NCI-H748 (cell line): Measurements from ENCODE around the gene BAMBI.
"Not testable (repeated sequence)": the region's sequence is repeated elsewhere in the genome, so short reads cannot be mapped to it uniquely, and the experiment has no call there.

Experiments used
- DNase-seq: peaks from one replicate; lab custom pipeline; 2025; ENCODE audit not compliant: unreplicated experiment; lab: John Stamatoyannopoulos, UW

BAMBI gene, protein sequence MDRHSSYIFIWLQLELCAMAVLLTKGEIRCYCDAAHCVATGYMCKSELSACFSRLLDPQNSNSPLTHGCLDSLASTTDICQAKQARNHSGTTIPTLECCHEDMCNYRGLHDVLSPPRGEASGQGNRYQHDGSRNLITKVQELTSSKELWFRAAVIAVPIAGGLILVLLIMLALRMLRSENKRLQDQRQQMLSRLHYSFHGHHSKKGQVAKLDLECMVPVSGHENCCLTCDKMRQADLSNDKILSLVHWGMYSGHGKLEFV

DNA sequence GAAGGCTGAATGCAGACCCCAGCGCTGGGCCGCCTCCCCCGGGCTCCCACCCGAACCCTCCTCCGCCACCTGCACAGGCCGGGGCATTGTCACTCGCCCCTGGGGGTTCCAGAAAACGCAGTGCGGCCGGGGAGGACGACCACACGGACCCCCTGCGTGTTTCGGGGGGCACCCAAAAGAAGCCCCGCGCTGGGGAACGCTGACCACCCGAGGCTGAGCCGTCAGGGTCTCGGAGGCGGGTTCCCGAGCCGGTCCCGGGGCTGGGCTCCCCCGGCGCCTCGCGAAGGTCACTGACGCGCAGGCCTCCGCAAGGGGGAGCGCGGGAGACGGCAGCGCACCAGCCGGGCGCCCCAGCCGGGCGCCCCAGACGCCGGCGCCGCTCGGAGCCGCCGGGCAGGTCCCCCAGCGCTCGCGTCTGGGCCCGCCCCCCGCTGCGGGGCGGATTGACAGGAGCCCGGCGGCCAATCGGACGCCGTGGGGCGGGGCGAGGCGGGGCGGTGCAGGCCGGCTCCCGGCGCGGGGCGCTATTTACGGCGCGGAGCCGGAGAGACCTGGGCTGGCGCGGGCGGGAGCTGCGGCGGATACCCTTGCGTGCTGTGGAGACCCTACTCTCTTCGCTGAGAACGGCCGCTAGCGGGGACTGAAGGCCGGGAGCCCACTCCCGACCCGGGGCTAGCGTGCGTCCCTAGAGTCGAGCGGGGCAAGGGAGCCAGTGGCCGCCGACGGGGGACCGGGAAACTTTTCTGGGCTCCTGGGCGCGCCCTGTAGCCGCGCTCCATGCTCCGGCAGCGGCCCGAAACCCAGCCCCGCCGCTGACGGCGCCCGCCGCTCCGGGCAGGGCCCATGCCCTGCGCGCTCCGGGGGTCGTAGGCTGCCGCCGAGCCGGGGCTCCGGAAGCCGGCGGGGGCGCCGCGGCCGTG, at the start of gene BAMBI:
Gene BAMBI, plus strand, starts transcription at position 554 of the 920 bp plus-strand sequence. CDS start 377 bp downstream, outside the sequence.
- DNase-seq, result peak; percentile 94

DNA sequence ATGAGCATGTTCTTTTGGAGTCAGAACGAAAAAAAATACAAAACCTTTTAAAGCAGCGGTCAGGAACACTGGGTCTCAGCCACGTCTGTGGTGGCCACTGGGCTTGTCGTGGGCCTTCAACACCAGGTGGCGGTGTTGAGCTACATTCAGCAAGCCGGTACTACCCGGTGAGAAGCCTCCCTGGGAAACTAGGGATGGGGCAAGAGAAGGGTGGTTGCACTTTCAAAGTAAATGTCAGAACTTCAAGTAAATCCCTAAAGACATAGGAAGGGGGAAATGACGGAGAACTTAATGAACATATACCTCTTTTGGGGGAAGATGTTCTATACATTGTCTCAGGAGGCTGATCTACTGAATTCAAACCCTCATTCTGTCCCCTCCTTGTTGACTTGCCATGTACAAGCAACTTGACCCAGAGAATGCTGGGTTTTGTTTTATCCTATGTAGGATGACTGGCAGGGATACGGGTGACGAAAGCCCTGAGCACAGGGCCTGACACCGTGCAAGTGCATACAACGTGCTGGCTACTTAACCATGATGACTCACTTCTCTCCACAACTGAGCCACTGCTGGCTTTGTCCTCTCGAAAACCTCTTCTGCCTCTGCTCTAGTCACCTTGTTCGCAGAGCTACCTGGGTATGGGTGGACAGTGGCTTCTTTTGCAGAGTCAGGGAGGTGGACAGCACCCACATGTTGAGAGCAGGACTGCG, 49.0 kb upstream of the BAMBI start:
- peak; percentile 59 for DNase-seq

DNA sequence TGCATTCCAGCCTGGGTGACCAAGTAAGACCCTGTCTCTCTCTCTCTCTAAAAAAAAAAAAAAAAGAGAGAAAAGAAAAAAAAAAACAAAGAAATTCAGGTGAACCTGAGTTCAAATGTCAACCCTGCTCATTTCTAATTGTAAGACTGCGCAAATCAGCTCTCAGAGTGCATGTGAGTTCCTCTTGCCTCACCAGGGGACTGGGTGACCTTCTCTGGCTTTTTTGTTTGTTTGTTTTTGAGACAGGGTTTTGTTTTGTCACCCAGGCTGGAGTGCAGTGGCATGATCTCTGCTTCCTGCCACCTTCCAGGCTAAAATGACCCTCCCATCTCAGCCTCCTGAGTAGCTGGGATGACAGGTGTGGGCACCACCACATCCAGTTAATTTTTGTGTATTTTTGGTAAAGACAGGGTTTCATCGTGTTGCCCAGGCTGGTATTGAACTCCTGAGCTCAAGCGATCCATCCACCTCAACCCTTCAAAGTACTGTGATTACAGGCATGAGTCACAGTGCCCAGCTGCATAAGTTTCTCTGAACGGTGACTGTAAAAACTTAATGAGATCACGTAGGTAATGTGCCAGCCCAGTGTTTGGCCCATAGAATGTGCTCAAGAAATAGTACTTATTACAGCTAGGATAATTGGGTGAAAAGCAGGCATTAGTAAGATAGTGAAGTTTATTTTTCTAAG, 45.3 kb upstream of the BAMBI start:
- DNase-seq, result no peak

DNA sequence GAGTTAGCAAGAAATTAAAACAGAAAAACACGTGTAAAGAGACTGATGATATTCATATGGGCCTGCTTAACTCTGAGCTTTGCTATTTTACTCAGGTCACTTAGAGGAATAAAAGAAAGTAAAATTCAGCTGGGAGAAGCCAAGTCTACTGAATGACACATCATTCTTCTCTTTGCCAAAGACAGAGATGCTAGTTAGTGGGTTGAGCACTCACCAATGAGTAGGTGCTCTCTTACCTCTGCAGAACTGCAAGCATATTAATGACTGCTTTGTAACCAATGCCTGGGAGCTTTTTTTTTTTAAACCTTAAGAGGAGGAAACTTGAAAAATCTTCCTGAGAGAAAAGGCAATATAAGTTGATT, 44.8 kb upstream of the BAMBI start:
- DNase-seq, result no peak

DNA sequence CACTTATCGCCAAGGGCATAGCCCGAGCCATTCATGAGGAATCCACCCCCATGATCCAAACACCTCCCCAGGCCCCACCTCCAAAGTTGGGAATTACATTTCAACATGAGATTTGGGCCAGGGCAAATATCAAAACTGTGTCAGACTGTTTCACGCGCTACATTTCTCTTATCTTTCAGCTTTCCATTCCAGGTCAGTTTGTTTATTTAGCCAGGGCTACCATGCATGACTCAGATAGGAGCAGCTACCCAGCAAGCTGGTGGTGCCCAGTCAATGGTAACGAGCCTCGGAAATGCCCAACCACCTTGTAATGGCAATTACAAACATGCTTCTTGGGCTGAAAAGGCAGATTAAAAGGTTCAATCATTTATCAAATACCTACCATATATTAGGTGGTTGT, 43.6 kb upstream of the BAMBI start:
- DNase-seq, result no peak

DNA sequence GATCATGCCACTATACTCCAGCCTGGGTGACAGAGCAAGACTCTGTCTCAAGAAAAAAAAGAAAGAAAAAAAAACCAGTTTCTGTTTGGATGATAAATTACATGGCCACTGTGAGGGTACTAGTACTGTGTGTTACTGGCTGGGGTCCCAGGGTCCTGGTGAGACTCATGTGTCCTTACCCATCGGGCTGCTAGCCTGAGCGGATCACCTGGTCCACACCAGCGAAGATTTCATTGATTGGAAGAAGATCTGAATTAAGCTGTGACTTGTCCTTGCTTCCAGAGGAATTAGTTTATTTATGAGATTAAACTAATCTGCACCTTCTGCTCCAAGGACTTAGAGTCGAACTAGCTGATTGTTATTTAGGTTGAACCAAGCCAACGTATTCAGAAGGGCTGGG, 40.0 kb upstream of the BAMBI start:
- DNase-seq, result no peak

DNA sequence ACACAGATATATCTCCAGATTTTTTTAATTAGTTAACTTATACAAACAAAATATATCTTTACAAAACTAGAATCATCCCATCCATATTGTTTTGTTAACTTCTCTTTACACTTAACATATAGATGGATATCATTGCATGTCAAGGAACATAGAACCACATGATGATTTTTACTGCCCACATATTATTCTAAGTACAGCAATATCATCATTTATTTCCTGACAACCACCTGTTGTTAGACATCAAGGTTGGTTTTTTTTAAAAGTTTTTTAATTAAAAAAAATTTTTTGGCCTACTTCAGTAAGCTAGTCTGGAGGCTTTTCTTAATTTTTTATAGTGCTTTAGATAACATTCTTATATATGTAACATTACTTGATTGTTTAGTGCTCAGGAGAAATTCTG, 38.9 kb upstream of the BAMBI start:
- DNase-seq, result no peak

DNA sequence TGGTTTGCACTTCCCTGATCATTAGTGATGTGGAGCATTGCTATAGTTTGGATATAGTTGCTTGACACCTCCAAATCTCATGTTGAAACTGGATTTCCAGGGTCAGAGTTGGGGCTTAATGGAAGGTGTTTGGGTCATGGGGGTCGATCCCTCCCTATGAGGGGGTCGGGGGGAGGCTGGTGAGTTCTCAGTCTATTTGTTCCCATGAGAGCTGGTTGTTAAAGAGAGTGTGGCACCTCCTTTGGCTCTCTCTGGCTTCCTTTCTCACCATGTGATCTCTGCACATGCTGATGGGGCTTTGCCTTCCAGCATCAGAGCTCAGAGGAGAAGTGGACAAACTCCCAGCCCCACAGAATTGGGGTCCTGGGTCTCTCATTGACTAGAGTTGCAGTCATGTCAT, 36.8 kb upstream of the BAMBI start:
- no peak for DNase-seq

DNA sequence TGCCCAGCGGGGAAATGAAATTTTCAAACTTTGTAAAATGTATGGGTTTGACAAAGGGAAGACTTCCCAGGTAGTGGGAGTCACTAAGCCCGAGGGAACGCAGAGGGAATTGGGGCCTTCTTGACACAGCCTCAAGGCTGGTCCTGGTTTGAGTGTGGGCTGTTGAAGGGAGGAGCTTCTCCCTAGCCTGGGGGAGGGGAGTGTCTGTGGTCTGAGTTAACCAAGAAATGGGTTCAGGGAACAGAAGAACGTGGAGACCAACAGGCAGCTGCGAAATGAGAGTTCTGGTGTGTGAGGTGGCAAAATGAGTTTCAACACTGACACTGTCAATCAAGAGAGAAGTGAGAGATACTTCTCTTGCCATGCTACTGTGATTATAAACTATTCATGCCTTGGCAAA, 32.7 kb upstream of the BAMBI start:
- no peak for DNase-seq

DNA sequence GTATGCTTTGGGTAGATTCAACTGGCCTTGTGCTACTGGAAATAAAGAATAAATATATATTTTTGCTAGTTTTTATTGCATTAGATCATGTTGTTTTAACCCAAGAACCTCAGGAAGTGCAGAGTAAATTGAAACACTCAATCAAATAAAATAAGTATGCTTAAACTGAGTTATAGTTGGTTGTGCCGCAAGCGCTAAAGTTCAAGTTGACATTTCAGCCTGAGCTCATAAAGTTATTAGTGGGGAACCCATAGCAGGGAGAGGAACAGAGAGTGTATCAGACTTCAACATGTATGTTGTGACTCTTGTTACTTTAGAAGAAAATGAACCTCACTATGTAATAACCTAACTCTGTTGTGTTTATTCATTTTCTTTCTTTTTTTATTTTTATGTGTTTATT, 25.2 kb upstream of the BAMBI start:
- DNase-seq, result no peak

DNA sequence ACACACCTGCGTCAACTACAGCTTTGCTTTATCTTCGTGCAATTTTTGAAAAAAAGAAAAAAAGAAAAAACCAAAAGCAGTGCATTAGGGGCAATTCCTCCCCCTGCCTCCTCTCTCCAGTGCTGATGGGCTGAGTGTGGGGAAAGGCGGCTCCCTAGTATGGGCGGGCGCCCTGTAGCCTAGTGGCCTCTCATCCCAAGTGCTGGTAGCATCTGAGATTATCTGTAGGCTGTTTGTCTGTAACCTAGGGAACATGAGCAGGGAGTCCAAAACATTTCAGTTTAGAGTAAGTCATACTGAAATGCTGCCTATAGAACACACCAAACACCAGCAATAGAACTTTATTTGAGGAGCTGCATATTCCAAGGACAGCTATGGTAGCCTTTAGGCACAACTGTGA, 24.6 kb upstream of the BAMBI start:
- DNase-seq, result no peak

DNA sequence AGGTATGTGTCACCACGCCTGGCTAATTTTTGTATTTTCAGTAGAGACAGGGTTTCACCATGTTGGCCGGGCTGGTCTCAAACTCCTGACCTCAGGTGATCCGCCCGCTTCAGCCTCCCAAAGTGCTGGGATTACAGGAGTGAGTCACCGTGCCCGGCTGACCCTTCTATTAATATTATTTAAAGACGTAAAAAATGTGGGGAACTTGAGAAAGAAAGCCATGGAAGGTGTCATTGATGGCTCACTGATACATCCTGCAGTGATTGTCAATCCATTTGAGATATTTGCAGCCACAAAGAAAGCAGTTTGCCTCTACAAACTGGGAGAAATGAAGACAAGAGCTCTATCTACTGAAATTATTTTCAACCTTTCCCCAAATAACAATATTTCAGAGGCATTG, 18.5 kb upstream of the BAMBI start:
- not testable (repeated sequence) for DNase-seq

DNA sequence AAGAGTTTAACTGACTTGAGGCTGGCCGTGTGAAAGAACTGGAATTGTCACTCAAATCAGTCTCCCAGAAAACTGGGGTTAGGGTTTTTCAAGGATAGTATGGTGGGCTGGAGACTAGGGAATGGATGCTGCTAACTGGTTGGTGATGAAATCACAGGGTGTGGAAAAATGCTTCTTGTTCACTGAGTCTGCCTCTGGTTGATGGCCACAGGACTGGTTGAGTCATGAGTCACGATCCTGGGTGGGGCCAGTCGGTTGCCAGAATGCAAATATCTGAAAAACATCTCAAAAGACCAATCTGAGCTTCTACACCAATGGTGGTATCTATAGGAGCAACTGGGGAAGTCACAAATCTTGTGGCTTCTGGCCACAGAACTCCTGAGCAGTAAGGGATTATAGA, 16.3 kb upstream of the BAMBI start:
- no peak for DNase-seq

DNA sequence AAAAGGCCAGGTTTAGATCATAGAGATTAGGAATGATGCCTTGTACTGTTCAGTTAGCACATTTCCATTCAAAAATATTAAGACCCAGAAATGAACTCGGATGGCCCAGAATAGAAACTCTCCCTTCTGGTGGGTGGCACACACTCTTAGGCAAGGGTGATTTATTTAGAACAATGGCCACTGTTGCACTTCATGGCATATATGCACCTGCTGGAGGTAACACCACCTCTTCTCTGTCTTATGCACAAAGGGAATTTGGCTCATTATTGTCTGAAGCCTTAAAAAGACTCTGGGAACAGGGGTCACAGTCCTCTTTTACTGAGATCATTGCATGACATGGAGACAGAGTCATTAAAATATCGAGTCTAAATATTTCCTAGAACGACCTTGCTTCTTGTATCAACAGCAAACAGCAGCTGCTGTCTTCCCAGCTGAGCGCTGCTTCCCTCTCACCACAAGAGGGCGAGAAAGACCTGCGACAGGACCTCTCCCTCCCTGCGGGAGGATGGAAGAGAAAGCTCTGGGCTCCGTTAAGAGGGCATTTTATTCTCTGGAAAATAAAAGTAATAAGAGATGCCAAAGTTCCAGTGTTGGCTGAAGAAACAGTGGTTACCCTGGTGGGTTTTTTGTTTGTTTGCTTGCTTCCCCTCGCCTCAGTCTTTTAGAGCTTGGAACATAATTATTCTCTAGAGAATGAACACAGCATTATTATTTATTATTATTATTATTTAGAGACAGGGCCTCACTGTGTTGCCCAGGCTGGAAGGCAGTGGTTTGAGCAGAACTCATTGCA, 13.5 kb upstream of the BAMBI start:
- peak; percentile 80 for DNase-seq

DNA sequence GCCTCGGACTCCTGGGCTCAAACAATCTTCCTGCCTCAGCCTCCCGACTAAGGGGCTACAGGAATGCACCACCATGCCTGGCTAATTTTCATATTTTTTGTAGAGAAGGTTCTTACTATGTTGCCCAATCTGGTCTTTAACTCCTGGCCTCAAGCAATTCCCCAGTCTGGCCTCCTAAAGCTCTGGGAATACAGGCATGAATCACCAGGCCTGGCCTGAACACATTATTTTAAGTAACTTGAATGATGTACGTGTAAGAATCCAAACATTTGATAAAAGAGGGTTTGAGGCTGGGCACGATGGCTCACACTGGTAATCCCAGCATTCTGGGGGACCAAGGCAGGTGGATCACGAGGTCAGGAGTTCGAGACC, 13.0 kb upstream of the BAMBI start:
- no peak for DNase-seq

DNA sequence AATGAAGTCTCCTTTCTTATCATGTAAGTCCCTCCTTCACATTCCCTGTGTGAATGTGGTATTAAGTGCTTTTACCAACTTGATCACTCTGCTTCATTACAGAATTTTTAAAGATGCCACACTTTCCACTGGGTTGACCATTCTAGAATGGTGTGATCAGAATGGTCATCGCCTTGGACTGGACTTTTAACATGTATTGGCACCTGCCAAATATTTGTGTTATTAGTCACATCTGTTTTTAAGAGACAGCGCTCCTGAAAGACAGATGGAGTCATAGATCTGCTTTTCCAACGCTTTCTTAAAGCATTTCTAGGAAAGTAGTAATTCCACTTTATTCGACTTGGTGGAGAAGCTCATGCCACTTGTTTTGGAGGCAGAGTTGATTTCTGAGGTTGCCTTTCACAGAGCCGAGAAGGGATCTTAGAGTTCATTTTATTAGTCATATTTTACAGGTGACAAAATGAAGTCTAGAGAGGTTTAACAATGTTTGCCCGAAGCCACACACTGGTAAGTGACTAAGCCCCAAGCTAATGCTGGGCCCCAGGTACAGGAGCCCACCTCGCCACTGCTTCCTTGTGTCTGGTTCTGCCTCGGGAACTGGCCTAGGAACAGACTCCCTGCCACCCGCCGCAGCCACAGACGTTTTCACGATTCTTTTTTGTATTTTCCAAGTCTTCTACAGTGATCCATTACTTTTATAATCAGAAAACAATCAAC, 10.4 kb upstream of the BAMBI start:
- DNase-seq, result no peak

DNA sequence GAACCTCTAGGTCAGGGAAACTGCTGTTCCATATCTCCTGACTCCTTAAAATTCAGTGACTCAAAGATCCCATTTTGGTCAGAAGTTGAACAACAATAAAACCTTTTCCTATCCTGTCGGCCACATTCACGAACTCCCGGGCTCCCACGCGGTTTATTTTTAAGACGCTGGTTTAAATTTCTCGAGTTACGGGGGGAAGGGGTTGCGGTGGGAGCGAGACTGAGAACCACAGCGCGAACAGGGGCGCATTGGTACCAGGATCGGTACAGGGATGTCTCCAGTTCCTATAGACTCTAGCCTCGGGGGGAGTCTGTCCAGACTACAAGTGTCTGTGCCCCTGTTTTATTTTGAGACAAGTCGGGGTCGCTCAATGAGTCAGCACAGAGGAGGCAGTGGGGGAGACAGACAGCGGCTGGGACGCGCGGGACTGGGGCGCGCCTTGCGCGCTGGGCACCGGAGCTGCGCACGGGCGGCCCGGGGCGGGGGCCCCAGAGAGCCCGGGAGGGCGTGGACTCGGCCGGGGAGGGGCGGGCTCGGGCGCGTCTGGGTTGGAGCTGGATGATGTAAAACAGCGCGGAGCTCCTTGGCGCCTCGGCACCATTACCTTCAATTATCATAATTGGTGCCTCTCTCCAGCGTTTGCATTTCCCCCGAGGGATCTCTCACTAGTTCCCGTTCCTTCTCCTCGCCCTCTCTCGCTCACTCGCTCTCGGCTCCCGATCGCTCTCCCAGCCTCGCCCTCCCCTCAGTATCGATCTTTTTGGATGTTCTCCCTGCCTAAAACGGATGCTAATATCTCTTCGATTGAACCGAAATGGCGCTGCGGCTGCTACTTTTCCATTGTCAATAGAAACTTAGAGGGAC, 8.7 kb upstream of the BAMBI start:
- peak; percentile 90 for DNase-seq

DNA sequence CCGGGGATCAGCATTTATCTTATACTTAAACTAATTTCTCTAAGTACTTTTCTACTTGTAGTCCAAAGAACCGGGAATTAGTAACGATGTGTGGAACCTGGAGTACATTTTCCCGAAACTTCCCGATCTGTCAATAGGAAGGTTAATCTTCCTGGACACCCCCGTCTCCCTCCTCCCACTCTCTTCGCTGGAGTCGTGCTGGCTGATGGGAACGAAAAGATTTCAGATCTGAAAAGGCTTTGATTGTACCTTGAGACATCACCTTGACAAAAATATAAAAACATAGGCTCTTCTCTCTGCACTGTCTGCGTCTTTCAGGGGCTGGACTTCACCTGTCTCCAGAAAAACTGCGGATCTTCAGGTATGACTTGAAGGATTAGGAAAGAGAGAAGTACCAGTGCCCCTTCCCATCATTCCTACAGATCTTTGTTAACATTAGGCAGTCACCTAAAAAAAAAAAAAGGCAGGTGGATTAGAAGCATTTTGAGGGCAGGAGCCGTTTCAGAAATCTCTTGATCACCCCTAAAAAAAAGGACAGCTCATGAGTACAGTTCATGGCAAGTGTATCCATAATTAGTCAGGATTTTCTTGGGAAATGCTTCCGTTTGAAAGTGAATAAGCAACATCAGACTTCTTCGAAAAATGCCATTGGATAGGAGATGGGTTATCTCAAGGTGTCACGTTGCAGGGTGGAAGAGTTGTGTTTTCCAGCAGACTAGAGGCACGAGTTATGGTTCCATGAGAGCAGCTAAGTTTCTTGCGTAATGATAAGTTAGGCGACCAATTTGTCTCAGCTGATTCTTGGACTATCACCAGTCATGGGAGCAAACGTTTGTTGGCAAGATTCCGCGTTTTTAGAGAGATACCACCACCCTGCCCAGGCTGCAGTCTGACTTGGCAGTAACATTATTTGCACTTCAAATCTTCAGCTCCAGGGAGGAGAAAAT, 7.8 kb upstream of the BAMBI start:
- peak; percentile 35 for DNase-seq
